ENCODE data around the gene TANGO6.

GRCh38 chr16:68806981-68807380 is 36.4 kb upstream of the TANGO6 start:
- TF ChIP-seq CTCF (IDR thresholded peaks at IDR 0.05) (no peak), EP300 (IDR thresholded peaks at IDR 0.05) (no peak)

Data from ovary (tissue), 3 donors.